ENCODE measurements around the gene SLC16A12.

Gene SLC16A12

GRCh38 chr10:89535171-89536012 lies at the start of gene SLC16A12:
TSS of gene SLC16A12 (minus strand) at chr10:89535594. CDS start at chr10:89462578, 73,016 bp downstream.
- DNase-seq = no peak

- DNase-seq = no peak
These were observed 46.6 kb upstream of the SLC16A12 start for GRCh38 chr10:89582022-89582421.

GRCh38 chr10:89580243-89580642 lies 44.8 kb upstream of the SLC16A12 start:
- DNase-seq = no peak

- no peak for DNase-seq
These were observed 41.3 kb upstream of the SLC16A12 start for GRCh38 chr10:89576696-89577095.

GRCh38 chr10:89576022-89576421 lies 40.6 kb upstream of the SLC16A12 start:
- DNase-seq = no peak

- DNase-seq = no peak
These were observed 39.6 kb upstream of the SLC16A12 start for GRCh38 chr10:89575031-89575430.

- no peak for DNase-seq
These were observed 39.0 kb upstream of the SLC16A12 start for GRCh38 chr10:89574368-89574767.

- no peak for DNase-seq
These were observed 32.3 kb upstream of the SLC16A12 start for GRCh38 chr10:89567576-89568245.

GRCh38 chr10:89566992-89567391 lies 31.6 kb upstream of the SLC16A12 start:
- DNase-seq = no peak

- DNase-seq = no peak
These were observed 30.9 kb upstream of the SLC16A12 start for GRCh38 chr10:89566095-89566950.

- no peak for DNase-seq
These were observed 29.8 kb upstream of the SLC16A12 start for GRCh38 chr10:89565180-89565579.

- DNase-seq = no peak
These were observed 28.6 kb upstream of the SLC16A12 start for GRCh38 chr10:89563861-89564478.

GRCh38 chr10:89563311-89563710 lies 27.9 kb upstream of the SLC16A12 start:
- DNase-seq = no peak

GRCh38 chr10:89556600-89556999 lies 21.2 kb upstream of the SLC16A12 start:
- no peak for DNase-seq

- no peak for DNase-seq
These were observed 20.5 kb upstream of the SLC16A12 start for GRCh38 chr10:89555688-89556445.

- no peak for DNase-seq
These were observed 19.0 kb upstream of the SLC16A12 start for GRCh38 chr10:89554433-89554832.

- no peak for DNase-seq
These were observed 17.8 kb upstream of the SLC16A12 start for GRCh38 chr10:89553064-89553734.

- no peak for DNase-seq
These were observed 16.8 kb upstream of the SLC16A12 start for GRCh38 chr10:89552213-89552612.

GRCh38 chr10:89550509-89550908 lies 15.1 kb upstream of the SLC16A12 start:
- DNase-seq = no peak

GRCh38 chr10:89549510-89549909 lies 14.1 kb upstream of the SLC16A12 start:
- no peak for DNase-seq

GRCh38 chr10:89548673-89549072 lies 13.3 kb upstream of the SLC16A12 start:
- no peak for DNase-seq

Data from stimulated activated CD4-positive, alpha-beta T cell treated with anti-CD3 and anti-CD28 coated beads, Interleukin-12 subunit alpha, Interleukin-12 subunit beta, amount 100 ng/mL, for 4 hours (primary cell).